Measurements from ENCODE around the gene CAMTA1.

Gene CAMTA1

GRCh38 chr1:7570311-7570710 lies 785.1 kb downstream of the CAMTA1 start:
- ATAC-seq, result no peak
- TF ChIP-seq ARNTL (CRISPR knock-in tag; IDR thresholded peaks at IDR 0.05; ENCODE audit: borderline replicate concordance, low read depth) (no peak), ESRRG (CRISPR knock-in tag; IDR thresholded peaks at IDR 0.05) (no peak), POU6F1 (CRISPR knock-in tag; IDR thresholded peaks at IDR 0.05; ENCODE audit: borderline replicate concordance, low read depth) (no peak), ZNF8 (CRISPR knock-in tag; IDR thresholded peaks at IDR 0.05) (no peak), BACH2 (CRISPR knock-in tag; IDR thresholded peaks at IDR 0.05; ENCODE audit: borderline replicate concordance) (no peak), CSDC2 (CRISPR knock-in tag; IDR thresholded peaks at IDR 0.05) (no peak), ZNF565 (CRISPR knock-in tag; conservative IDR thresholded peaks at IDR 0.05; ENCODE audit: low read depth) (no peak), ZFP3 (CRISPR knock-in tag; IDR thresholded peaks at IDR 0.05) (no peak), TOX (CRISPR knock-in tag; IDR thresholded peaks at IDR 0.05; ENCODE audit: borderline replicate concordance) (no peak), TCF4 (CRISPR knock-in tag; IDR thresholded peaks at IDR 0.05; ENCODE audit: borderline replicate concordance) (no peak), ZFP30 (CRISPR knock-in tag; IDR thresholded peaks at IDR 0.05) (no peak), PPARA (CRISPR knock-in tag; IDR thresholded peaks at IDR 0.05; ENCODE audit: borderline replicate concordance) (no peak), TSHZ2 (CRISPR knock-in tag; IDR thresholded peaks at IDR 0.05) (no peak), RARB (CRISPR knock-in tag; IDR thresholded peaks at IDR 0.05) (no peak)

- no peak for TF ChIP-seq ZC3H10 (CRISPR knock-in tag; IDR thresholded peaks at IDR 0.05)
- no peak for TF ChIP-seq PPARA (CRISPR knock-in tag; IDR thresholded peaks at IDR 0.05; ENCODE audit: borderline replicate concordance)
- no peak for TF ChIP-seq ZFP3 (CRISPR knock-in tag; IDR thresholded peaks at IDR 0.05)
- no peak for TF ChIP-seq ZNF565 (CRISPR knock-in tag; conservative IDR thresholded peaks at IDR 0.05; ENCODE audit: low read depth)
- TF ChIP-seq SNAI2 (CRISPR knock-in tag; IDR thresholded peaks at IDR 0.05), result no peak
- no peak for TF ChIP-seq TOX (CRISPR knock-in tag; IDR thresholded peaks at IDR 0.05; ENCODE audit: borderline replicate concordance)
- TF ChIP-seq RARB (CRISPR knock-in tag; IDR thresholded peaks at IDR 0.05), result no peak
- no peak for TF ChIP-seq BACH2 (CRISPR knock-in tag; IDR thresholded peaks at IDR 0.05; ENCODE audit: borderline replicate concordance)
- TF ChIP-seq TSHZ2 (CRISPR knock-in tag; IDR thresholded peaks at IDR 0.05), result no peak
- no peak for TF ChIP-seq GLIS3 (CRISPR knock-in tag; IDR thresholded peaks at IDR 0.05)
- TF ChIP-seq TCF4 (CRISPR knock-in tag; IDR thresholded peaks at IDR 0.05; ENCODE audit: borderline replicate concordance), result no peak; the same call in 1 of the 2 replicates
- no peak for TF ChIP-seq CSDC2 (CRISPR knock-in tag; IDR thresholded peaks at IDR 0.05)
- TF ChIP-seq ZNF8 (CRISPR knock-in tag; IDR thresholded peaks at IDR 0.05), result no peak
- no peak for TF ChIP-seq ISL1 (CRISPR knock-in tag; IDR thresholded peaks at IDR 0.05)
- TF ChIP-seq POU6F1 (CRISPR knock-in tag; IDR thresholded peaks at IDR 0.05; ENCODE audit: borderline replicate concordance, low read depth), result no peak
- TF ChIP-seq PATZ1 (CRISPR knock-in tag; IDR thresholded peaks at IDR 0.05; ENCODE audit: borderline replicate concordance), result no peak
- TF ChIP-seq ARNTL (CRISPR knock-in tag; IDR thresholded peaks at IDR 0.05; ENCODE audit: borderline replicate concordance, low read depth), result no peak
- no peak for TF ChIP-seq ZNF70 (CRISPR knock-in tag; IDR thresholded peaks at IDR 0.05)
- TF ChIP-seq ESRRG (CRISPR knock-in tag; IDR thresholded peaks at IDR 0.05), result no peak
- ATAC-seq, result no peak
These were observed 787.4 kb downstream of the CAMTA1 start for GRCh38 chr1:7572654-7573152.
